Activated T-cell treated with anti-CD3 and anti-CD28 coated beads, Interleukin-2, amount 50 U/mL, for 1 hour (primary cell): Measurements from ENCODE around the gene ESR2.
"Not testable (repeated sequence)": the region's sequence is repeated elsewhere in the genome, so short reads cannot be mapped to it uniquely, and the experiment has no call there.

Experiments used
- DNase-seq: peaks from one replicate; pipeline ENCODE4 v3.0.0-alpha.2; 2020

Gene ESR2

DNA sequence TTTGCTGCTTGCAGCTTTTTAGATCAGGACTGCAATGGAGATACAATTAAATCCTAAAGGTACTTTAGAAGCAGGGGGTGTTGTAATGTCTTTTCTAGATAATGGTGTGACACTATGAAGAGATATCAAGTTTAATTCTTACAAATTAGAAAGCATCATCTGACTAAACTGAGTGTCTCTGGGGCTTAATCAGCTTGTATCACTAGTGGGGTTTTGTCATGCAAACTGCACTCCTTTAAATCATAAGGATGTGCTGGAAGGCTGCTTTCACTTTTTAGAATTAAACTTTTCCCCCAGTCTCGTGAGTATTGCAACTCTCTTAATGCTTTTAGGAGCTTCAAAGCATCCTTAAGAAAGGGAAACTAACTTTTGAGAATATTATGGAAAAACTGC lies 218.6 kb downstream of the ESR2 start:
- DNase-seq = no peak

DNA sequence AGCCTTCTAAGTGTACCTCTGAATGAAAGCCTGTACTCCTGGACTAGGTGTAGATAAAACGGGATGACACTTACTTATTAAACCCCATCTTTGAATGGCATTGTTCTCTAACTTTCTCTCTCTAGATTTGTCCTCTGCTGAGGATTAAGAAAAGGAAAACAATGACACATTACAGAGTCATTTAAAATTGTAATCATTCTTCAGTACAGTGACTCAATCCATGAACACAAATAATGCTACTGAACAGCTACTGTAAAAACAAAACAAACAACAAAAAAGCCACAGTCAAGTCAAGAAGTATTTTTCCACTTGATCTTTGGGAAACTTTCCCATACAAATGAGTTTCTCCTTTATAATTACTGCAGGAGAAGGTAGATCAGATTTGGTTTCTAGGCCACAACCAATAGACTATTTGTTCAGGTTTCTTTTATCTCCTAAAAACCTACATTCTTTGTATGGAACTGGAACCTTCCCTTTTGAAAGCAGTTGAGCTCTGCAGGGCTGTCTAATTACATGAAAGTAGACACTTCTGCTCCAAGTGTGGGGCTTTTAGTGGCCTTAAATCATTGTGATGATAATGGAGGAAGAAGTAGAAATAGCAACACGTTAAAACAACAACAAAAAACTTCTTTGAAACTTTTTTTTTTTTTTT lies 219.1 kb downstream of the ESR2 start:
- no peak for DNase-seq

DNA sequence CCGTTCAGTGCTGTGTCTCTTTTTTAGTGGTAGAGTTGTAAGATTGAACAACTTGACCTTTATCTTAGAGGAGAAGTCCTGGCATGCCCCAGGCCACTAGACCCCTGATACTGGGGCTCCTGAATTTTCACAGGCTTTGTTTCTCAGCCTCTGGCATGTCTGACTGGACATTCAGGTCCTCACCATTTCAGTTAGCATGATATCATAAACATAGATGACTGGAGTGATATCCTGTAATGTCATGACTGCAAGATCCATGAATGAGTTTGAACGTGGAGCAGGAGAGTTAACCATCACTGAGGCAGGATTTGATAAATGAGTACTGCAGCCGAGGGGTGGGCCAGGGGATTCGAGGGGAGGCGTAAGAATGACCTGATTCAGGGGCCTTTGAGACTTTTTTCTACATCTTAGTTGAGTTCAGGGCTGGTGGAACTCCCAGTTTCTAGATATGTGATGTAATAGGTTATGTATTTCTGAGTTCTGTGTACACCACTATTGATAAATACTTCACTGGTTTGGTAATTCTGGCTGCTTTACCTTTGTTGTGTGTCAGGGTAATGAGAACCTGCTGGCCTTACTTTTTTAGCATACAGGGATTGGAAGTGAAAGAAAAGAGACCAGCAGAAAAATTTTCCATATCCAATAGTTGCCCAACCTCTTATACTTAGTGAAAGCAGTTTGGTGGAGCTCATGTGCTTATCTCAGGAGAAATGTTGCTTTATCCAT lies 224.4 kb downstream of the ESR2 start:
- no peak for DNase-seq

DNA sequence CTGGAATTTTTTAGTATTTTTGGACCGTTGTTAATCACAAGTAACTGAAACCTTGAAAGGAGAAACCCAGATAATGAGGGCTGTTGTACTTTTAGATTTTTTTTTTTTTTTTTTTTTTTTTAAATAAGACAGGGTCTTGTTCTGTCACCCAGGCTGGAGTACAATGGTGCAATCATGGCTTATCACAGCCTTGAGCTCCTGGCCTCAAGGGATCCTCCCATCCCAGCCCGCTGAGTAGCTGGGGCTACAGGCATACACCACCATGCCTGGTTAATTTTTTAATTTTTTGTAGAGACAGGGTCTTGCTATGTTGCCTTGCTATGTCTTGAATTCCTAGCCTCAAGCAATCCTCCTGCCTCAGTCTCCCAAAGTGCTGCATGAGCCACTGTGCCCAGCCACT lies 229.7 kb downstream of the ESR2 start:
- no peak for DNase-seq

GRCh38 chr14:64062381-64063115 lies 231.6 kb downstream of the ESR2 start:
- DNase-seq = no peak

DNA sequence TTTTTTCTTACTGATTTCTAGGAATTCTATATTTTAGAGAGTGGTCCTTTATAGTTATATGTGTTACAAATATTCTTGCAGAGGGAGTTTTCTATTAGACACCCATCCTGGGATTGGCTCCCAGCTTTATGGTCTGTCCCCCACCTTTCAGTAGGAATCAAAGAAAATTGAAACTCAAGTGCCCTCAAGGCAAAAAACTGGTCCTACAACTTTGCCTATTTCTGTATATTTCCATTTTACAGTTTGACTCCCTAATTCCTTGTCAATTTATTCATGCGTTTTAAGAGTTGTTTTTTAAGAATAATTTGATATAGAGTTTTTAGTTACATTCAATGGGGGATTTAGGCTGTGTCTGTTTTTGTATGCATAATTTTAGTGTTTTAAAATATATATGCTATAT lies 232.5 kb downstream of the ESR2 start:
- no peak for DNase-seq

DNA sequence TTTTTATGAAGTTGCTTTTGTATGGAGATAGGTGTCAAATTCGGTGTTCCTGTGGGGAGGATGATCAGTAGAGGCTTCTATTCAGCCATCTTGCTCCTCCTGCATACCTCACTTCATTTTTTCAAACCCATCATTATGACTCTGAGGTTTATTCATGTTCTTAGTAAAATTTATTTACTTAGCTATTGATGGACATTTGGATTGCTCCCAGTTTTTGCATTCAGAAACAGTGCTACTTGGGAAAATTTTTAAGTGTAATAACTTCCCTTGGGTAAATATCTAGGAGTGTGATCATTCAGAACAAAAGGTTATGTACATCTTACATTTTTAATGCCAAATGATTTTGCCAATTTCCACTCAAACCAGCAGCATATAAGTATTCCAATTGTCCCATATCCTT lies 233.1 kb downstream of the ESR2 start:
- no peak for DNase-seq

DNA sequence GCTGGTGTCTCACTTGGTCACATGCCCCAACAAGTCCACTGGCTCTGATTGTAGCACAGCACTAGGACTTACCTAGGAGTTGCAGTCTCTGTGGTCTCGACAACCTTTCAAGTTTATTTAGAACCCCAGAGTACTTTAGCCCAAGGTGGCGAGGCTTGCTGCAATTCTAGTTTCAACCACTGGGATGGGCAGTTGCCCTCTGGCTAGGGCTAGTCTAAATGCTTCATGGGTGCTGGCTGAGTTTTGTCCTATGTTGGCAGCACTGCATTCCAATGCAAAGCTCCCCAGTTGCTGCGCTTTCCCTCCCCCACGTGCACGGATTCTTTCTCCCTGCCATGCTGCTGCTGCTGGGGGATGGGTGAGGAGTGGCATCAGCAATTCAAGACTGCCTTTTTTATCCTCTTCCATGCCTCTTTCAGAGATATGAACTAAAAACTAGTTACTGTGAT lies 233.5 kb downstream of the ESR2 start:
- no peak for DNase-seq

DNA sequence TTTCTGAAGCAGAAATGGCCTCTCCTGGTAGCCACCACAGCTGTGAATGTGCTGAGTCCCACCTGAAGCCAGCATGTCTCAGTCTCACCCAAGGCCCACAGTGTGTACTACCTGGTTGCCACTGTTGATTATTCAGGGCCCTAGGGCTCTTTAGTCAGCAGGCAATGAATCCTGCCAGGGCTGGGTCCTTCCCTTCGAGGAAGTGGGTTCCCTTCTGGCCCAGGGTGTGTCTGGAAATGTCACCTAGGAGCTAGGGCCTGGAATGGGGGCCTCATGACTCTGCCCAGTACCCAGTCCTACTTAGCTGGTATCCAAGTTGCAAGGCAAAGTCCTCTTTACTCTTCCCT lies 234.0 kb downstream of the ESR2 start:
- DNase-seq = no peak

DNA sequence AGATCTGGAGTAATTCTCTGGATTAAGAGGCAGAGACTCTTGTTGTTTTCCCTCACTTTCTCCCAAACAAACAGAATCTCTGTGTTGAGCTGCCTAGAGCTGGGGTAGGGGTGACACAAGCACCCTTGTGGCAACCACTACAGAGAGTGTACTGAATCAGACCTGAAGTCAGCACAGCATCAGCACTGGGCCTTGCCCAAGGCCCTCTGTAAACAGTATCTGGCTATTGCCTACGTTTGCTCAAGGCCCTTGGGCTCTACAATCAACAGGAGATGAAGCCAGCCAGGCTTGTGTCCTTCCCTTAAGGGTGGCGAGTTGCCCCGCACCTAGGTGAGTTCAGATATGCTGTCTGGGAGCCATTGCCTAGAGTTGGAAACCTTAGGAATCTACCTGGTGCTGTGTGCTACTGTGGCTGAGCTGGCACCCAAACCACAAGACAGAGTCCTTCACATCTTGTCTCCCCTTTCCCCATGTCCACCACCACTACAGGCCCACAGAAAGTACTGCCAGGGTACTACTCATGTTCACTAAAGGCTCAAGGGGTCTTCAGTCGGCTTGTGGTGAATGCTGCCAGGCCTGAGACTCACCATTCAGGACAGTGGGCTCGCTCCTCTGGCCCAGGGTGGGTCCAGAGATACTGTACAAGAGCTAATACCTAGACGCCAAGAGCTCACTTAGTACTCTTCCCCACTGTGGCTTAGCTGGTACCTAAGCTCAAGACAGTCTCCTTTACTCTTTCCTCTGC lies 234.5 kb downstream of the ESR2 start:
- DNase-seq = no peak

DNA sequence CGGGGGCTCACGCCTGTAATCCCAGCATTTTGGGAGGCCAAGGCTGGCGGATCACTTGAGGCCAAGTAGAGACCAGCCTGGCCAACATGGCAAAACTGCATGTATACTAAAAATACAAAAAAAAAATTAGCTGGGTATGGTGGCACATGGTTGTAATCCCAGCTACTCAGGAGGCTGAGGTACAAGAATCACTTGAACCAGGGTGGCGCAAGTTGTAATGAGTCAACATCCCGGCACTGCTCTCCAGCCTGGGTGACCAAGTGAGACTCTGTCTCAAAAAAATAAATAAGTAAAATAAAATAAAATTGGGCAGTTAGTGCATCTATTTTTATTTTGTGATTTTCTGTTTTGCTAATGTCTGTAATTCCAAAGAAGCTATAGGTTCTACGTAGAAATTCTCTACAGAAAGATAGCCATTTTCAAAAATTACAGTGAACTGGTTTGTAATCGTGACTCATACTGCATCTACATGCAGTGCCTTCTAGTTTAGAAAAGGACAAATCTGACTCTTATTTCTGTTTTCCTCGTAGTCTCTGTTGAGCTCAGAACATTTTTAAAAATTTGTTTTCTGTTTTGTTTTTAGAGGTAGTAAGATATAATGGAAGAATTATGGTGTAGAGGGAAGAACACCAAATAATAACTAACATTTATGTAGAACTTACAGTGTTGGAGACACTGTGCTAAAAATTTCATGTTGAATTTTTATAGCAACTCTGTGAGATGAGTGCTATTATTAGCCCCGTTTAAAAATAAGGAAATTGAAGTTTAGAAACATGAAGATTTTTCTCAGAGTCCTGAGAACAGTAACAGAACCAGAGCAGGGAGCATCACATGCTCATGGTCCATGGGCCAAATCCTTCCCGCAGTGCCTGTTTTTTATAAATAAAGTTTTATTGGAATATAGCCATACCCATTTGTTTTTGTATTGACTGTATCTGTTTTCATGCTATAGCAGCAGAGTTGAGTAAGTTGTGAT lies 240.2 kb downstream of the ESR2 start:
- no peak for DNase-seq

DNA sequence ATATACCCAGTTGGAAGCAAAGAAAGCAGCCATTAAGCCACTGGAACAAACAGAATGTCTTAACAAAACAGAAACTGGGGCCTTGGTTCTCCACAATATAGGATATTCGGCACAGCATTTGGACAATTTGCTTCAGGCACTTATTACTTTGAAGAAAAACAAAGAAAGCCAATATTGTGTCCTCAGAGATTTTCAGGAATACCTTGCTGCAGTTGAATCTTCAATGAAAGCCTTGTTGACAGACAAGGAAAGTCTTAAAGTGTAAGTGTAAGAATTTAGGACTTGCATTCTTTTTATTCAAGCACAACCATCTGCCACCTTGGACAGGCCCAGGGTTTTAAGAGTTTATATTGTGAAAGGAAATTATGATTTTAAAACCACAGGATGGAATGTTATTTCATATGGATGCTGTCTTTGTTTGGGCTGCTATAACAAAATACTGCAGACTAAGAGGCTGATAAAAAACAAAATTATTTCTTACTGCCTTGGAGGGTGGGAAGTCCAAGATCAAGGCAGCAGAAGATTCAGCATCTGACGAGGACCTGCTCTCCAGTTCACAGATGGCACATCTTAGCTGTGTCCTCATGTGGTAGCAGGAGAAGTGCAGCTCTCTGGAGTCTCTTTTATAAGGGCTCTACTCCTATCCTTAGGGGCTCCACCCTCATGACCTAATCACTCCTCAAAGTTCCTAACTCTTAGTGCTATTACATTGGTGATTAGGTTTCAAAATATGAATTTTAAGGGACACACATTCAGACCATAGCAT lies 244.4 kb downstream of the ESR2 start:
- no peak for DNase-seq

GRCh38 chr14:64045091-64045490 lies 249.1 kb downstream of the ESR2 start:
- no peak for DNase-seq

GRCh38 chr14:64043296-64043695 lies 250.9 kb downstream of the ESR2 start:
- DNase-seq = not testable (repeated sequence)

DNA sequence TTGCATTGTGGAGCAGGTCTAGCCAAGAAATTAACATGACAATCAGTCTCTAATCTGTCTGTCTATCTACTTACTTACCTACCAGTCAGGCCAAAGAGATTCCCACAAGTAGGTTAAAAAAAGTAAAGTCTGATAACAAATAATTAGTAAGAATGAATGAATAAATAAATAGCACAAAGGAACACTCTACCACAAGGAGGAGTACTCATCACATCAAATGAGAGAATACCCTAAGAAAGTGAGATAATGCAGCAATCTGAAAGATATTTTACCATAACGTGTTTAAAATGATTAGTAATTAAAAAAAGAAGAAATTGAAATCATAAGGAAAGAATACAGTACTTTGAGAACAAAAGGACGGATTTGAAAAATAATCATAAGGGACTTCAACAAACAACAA lies 254.1 kb downstream of the ESR2 start:
- DNase-seq = no peak

- DNase-seq = no peak
Measured at GRCh38 chr14:64038841-64039542, 255.2 kb downstream of the ESR2 start.

GRCh38 chr14:64037869-64038745 lies 256.1 kb downstream of the ESR2 start:
- DNase-seq = not testable (repeated sequence)

GRCh38 chr14:64035143-64035542 lies 259.0 kb downstream of the ESR2 start:
- DNase-seq = no peak
